ENCODE data around the gene FBXO30.

FBXO30 gene

DNA sequence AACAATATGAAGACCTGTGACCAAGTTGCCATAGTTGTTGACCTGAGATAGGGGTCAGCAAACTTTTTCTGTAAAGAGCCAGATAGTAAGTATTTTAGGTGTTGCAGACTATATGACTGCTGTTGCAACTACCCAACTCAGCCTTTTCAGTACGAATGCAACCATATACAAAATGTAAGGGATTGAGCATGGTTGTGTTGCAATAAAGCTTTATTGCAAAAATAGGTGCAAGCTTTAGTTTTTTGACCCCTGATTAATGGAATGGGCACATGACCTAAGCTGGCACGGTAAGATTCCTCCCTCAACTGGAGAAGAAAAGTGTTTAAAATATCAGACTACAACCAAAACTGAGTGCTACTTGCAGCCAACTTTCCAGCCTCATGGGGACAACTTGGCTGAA is 62.0 kb downstream of the FBXO30 start:
- Mint-ChIP-seq H3K27ac (no peak overlapping the region), H3K27me3 (no peaks in the 10 kb centered on the region), H3K4me1 (peaks cover 13% of the 10 kb centered on the region), H3K36me3 (no peaks in the 10 kb centered on the region), H3K9me3 (no peaks in the 10 kb centered on the region), H3K4me3 (no peak overlapping the region)
- CTCF ChIA-PET = no interaction called here
- DNase-seq = no peak

DNA sequence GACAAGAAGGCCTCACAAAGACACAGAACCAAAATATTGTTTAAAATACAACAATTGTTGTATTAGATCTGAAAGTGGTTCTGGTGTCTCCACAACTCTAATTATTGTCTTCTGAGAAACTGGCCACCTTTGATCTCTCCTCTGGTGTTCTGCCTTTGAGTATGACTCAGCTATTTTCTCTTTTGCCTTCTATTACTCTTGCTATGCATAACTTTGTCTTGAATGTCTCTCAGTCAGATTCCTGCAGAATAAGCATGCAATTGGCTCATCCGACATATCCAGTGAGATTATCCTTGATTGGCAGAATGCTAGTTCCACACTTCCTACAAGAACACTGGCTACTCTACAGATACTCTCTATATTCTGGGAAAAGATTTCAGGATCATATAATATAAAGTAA is 65.0 kb downstream of the FBXO30 start:
- CTCF ChIA-PET = no interaction called here
- Mint-ChIP-seq H3K27ac (no peak overlapping the region), H3K4me3 (no peak overlapping the region), H3K36me3 (no peaks in the 10 kb centered on the region), H3K4me1 (peaks cover 13% of the 10 kb centered on the region), H3K27me3 (peaks cover 4% of the 10 kb centered on the region), H3K9me3 (no peaks in the 10 kb centered on the region)
- no peak for DNase-seq

DNA sequence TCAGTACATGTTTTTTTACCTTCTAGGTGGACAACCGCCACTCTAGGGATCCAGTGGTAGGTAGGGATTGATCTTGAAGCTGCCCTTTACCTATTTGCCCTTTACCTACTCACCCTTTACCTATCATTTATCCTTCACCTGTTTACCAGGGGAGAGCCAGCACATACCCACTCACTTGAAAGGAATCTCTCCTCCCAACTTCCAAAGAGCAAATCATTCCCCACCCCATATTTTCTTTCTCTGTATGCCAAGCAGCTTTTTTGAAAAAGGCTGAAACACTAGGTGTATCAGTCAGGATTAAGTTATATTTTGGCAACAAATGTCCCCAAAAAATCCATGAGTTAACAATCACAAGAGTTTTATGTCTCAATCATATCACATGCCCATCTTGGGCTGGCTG is 68.7 kb downstream of the FBXO30 start:
- H3K9me3 Mint-ChIP-seq = no peaks in the 10 kb centered on the region
- CTCF ChIA-PET = no interaction called here
- peaks cover 9% of the 10 kb centered on the region for H3K27me3 Mint-ChIP-seq

DNA sequence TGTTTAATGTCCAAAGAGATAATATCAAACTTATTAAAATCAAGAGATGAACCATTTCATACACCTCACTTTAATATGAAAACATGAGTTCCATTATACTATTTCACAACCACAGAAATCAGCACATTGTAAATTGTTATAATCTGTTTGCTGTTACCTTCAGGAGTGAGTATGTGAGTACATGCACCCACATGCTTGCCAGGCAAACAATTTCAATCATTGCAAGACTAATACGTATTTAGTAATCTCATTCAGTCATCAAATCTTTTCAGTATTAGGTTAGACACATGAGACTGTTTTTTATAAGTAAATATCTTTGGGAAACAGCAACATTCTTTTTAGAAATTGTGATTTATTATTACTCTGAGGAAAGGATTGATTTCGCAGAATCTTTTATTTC is 70.0 kb downstream of the FBXO30 start:
- CTCF ChIA-PET = no interaction called here
- Mint-ChIP-seq H3K27me3 (peaks cover 9% of the 10 kb centered on the region), H3K9me3 (peaks cover 2% of the 10 kb centered on the region), H3K36me3 (no peaks in the 10 kb centered on the region), H3K4me3 (no peak overlapping the region), H3K4me1 (peaks cover 5% of the 10 kb centered on the region), H3K27ac (no peak overlapping the region)
- no peak for DNase-seq

More for the DNA sequence above, 68.7 kb downstream of the FBXO30 start:
- Mint-ChIP-seq H3K36me3 (no peaks in the 10 kb centered on the region), H3K4me3 (no peak overlapping the region), H3K27ac (no peak overlapping the region), H3K4me1 (peaks cover 13% of the 10 kb centered on the region)
- no peak for DNase-seq
